Activated CD8-positive, alpha-beta T cell treated with anti-CD3 and anti-CD28 coated beads for 36 hours (primary cell): ENCODE measurements around the gene RGMB. TPM values are rescaled to one million over a fixed set of nuclear protein-coding genes. Genes with fewer than 3 reads are reported as not detected.
A peak's percentile ranks its signal among the peaks of the same experiment; 100 is the strongest.

Experiments used
- ATAC-seq: fragments of 200-7000 bp; cut with Tn5 transposase; one replicate; pipeline ENCODE4 v1.10.0; 2021; ENCODE audit warnings: mild to moderate bottlenecking, moderate library complexity
- CTCF ChIA-PET: fragments of 350-600 bp; sonication (Branson Sonifier 250); formaldehyde crosslinking; loops from one replicate; lab custom pipeline; 2021; ENCODE audit warnings: antibody characterized with exemption; lab: Charles Lee
- POLR2A ChIA-PET: fragments of 350-600 bp; sonication (Branson Sonifier 250); formaldehyde crosslinking; loops from one replicate; lab custom pipeline; 2021; ENCODE audit warnings: antibody characterized with exemption; lab: Charles Lee
- DNase-seq: peaks from one replicate; pipeline ENCODE4 v3.0.0-alpha.2; 2020
- H3K27ac Mint-ChIP-seq: one replicate; pipeline ENCODE4 v1.8.0; 2021; ENCODE audit warnings: mild to moderate bottlenecking, mixed read lengths
- H3K27me3 Mint-ChIP-seq: one replicate; pipeline ENCODE4 v1.8.0; 2021; ENCODE audit warnings: mixed read lengths
- H3K36me3 Mint-ChIP-seq: one replicate; pipeline ENCODE4 v1.8.0; 2021; ENCODE audit warnings: low read depth, mixed read lengths
- H3K4me1 Mint-ChIP-seq: one replicate; pipeline ENCODE4 v1.8.0; 2021; ENCODE audit warnings: low read depth, mixed read lengths
- H3K4me3 Mint-ChIP-seq: one replicate; pipeline ENCODE4 v1.8.0; 2021; ENCODE audit warnings: mild to moderate bottlenecking, moderate library complexity, mixed read lengths
- H3K9me3 Mint-ChIP-seq: one replicate; pipeline ENCODE4 v1.8.0; 2021; ENCODE audit warnings: mixed read lengths
- CTCF ChIP-seq: fragments of 200-600 bp; IDR thresholded peaks from one replicate; pipeline ENCODE4 v1.8.0; 2022; ENCODE audit warnings: antibody characterized with exemption, mild to moderate bottlenecking
- intact Hi-C: fragments of 100-400 bp; cut with micrococcal nuclease; formaldehyde crosslinking; loops from one replicate; pipeline ENCODE4 v1.10.0; 2022
- total RNA-seq, 2 experiments: library from RNA; stranded (reverse); gene quantifications; one replicate each; pipeline ENCODE4 v1.2.3, GENCODE V29; 2021

Gene RGMB
- total RNA-seq, 2 experiments from 2014 or later, result 1.6 to 1.9 TPM

GRCh38 chr5:98827161-98827560 is 53.7 kb downstream of the RGMB start:
- intact Hi-C loops, result no loop called here
- Mint-ChIP-seq H3K9me3 (no peaks in the 10 kb centered on the region), H3K4me3 (no peak overlapping the region), H3K36me3 (no peaks in the 10 kb centered on the region), H3K4me1 (no peaks in the 10 kb centered on the region), H3K27ac (no peak overlapping the region), H3K27me3 (no peaks in the 10 kb centered on the region)
- ATAC-seq, result peak; percentile 42
- peak; percentile 13 for DNase-seq
- CTCF ChIA-PET, result interaction anchor here (1.7 kb wide), 1 partner anchor 32 kb away, joined by 4 read pairs; no protein-coding TSS in a partner anchor
- TF ChIP-seq CTCF, result peak; percentile 55
- POLR2A ChIA-PET, result no interaction called here

DNA sequence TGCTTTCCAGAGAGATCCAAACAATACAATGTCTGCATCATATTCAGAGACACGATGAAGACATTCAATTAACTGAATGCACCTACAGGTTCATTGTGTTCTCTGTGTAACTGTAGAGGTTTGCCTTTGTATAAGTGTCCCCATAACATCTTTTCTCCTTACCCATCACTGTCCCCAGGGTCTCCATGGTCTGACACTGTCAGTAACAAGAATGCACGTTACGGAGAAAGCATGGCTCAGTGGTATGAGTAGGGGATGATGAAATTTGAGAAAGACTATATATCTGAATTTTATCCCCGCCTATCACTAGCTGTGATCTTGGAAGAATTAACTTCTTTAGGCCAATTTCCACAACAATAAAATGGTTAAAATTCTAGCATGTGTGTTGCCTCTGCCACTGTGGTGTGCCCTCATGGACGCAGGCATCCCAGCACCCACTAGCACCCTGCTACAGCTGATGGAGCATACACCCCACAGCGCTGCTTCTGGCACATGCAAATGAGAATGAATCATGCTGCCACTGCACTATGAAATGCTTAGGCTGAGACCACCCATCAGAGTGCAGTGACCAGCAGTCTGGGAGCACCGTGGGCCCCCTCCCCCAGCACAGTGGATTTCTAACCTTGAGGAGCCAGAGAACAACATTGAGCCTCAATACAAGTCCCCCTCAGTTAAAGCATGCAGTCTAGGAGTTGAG is 54.3 kb downstream of the RGMB start:
- DNase-seq, result no peak
- intact Hi-C loops, result no loop called here
- H3K9me3 Mint-ChIP-seq, result no peaks in the 10 kb centered on the region
- no peak for TF ChIP-seq CTCF
- ChIA-PET POLR2A (no interaction called here), CTCF (interaction anchor here (1.6 to 1.7 kb wide), 2 partner anchors 32 to 1597 kb away, joined by 3 to 4 read pairs; no protein-coding TSS in a partner anchor)
- H3K4me3 Mint-ChIP-seq, result no peak overlapping the region
- H3K27ac Mint-ChIP-seq, result no peak overlapping the region
- ATAC-seq, result no peak
- no peaks in the 10 kb centered on the region for H3K4me1 Mint-ChIP-seq
- no peaks in the 10 kb centered on the region for H3K27me3 Mint-ChIP-seq
- H3K36me3 Mint-ChIP-seq, result no peaks in the 10 kb centered on the region

- Mint-ChIP-seq H3K36me3 (peaks cover 1% of the 10 kb centered on the region), H3K9me3 (no peaks in the 10 kb centered on the region), H3K27ac (no peak overlapping the region), H3K27me3 (no peaks in the 10 kb centered on the region), H3K4me1 (no peaks in the 10 kb centered on the region), H3K4me3 (no peak overlapping the region)
- DNase-seq (no peak), ATAC-seq (no peak)
- intact Hi-C loops, result no loop called here
- ChIA-PET CTCF (no interaction called here), POLR2A (no interaction called here)
- TF ChIP-seq CTCF, result no peak
These were observed 62.7 kb downstream of the RGMB start for GRCh38 chr5:98836175-98836574.

DNA sequence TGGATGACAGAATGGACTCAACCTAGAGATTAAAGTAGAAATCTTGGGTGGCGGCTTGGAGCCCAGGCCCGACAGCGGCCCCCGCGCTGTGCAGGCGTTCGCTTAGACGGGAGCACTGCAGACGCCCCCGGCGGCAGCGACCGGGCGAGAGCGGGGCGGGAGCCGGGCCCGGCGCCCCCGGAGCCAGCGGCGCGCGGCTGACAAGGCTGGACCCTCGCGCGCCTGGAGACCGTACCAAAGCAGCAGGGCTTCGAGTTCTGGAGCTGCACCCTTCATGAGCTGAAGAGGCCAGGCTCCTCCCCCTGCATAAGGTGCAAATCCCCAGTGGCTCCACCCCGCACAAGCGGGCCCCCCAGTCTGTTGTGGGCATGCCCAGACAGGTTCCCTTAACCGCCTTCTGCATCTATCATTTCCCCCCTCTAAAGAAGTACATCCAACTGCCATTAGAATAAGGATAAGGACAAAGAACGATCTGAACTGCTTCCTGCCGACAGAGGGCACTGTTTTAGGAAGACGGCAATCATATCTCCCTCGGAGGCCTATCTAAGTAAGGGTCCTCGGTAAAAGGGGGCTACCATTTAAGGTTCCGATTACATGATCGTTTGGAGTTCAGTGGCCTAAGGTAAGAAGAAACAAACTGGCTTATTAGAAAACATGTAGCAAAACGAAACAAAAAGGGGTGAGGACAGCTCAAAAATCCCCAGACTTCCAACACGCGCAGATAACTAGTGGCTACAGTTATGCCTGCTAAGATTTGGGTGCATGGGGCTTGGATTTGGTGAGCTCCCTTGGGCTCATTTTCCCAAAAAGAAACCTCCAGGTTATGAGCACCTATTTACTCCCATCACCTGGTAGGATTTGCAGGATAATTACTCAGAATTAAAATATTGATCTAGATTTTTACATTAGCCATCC is 66.3 kb downstream of the RGMB start:
- ChIA-PET CTCF (interaction anchor here (0.6 to 2.5 kb wide), 11 partner anchors 8 to 221 kb away, joined by 3 to 16 read pairs (median 3); partner anchors contain the start of gene RGMB), POLR2A (no interaction called here)
- DNase-seq (peak; percentile 24), ATAC-seq (peak; percentile 55)
- Mint-ChIP-seq H3K9me3 (peaks cover 2% of the 10 kb centered on the region), H3K4me1 (no peaks in the 10 kb centered on the region), H3K27ac (no peak overlapping the region), H3K36me3 (peaks cover 1% of the 10 kb centered on the region), H3K27me3 (no peaks in the 10 kb centered on the region), H3K4me3 (peak overlapping the region; percentile 23)
- peak; percentile 45 for TF ChIP-seq CTCF
- intact Hi-C loops, result no loop called here
